PC-3 (cell line): ENCODE measurements around the gene VSTM4. TPM values are rescaled to one million over a fixed set of nuclear protein-coding genes. Genes with fewer than 3 reads are reported as not detected.

Experiments
- ATAC-seq: fragments of 200-7000 bp; cut with Tn5 transposase; 2 replicates; pipeline ENCODE4 v1.9.1; 2020; ENCODE audit warnings: mild to moderate bottlenecking, moderate library complexity
- BruUV-seq: library from RNA; stranded (reverse); fragments of 400-500 nt; replicated peaks from 2 replicates; lab custom pipeline; 2021; lab: Mats Ljungman, UMichigan
- CTCF ChIA-PET: fragments of 300-600 bp; sonication (Branson Sonifier 250); formaldehyde crosslinking; loops from one replicate; lab custom pipeline; 2022; ENCODE audit warnings: antibody characterized with exemption; lab: Charles Lee
- POLR2A ChIA-PET: fragments of 300-600 bp; sonication (Branson Sonifier 250); formaldehyde crosslinking; loops from one replicate; lab custom pipeline; 2022; ENCODE audit warnings: antibody characterized with exemption; ENCODE audit not compliant: unreplicated experiment; lab: Charles Lee
- DNase-seq: peaks from one replicate; pipeline ENCODE4 v3.0.0-alpha.2; 2015
- H2AFZ ChIP-seq: fragments of 300-600 bp; sonication (generic); 2 replicates; pipeline ENCODE4 v1.6.0; 2016; ENCODE audit warnings: antibody characterized with exemption, low read length
- H3F3A ChIP-seq: fragments of 300-600 bp; sonication (generic); one replicate; pipeline ENCODE4 v1.6.0; 2017; ENCODE audit warnings: antibody characterized with exemption, low read length, control low read depth, mild to moderate bottlenecking; ENCODE audit not compliant: unreplicated experiment
- H3K27ac ChIP-seq: fragments of 300-600 bp; sonication (generic); 2 replicates; pipeline ENCODE4 v1.5.1; 2016; ENCODE audit warnings: mild to moderate bottlenecking, low read length
- H3K27me3 ChIP-seq: fragments of 300-600 bp; sonication (generic); 2 replicates; pipeline ENCODE4 v1.6.1; 2016; ENCODE audit warnings: low read length, mixed read lengths
- H3K36me3 ChIP-seq: fragments of 300-600 bp; sonication (generic); 2 replicates; pipeline ENCODE4 v1.6.1; 2016; ENCODE audit warnings: low read depth, mixed run types, low read length, mixed read lengths
- H3K4me1 ChIP-seq: fragments of 300-600 bp; sonication (generic); 2 replicates; pipeline ENCODE4 v1.5.1; 2016; ENCODE audit warnings: low read length; ENCODE audit not compliant: insufficient read depth
- H3K4me2 ChIP-seq: fragments of 300-600 bp; sonication (generic); 2 replicates; pipeline ENCODE4 v1.6.0; 2016; ENCODE audit warnings: low read length
- H3K4me3 ChIP-seq: fragments of 300-600 bp; sonication (generic); 2 replicates; pipeline ENCODE4 v1.5.1; 2016; ENCODE audit warnings: mild to moderate bottlenecking, low read length, mixed read lengths
- H3K79me2 ChIP-seq: fragments of 300-600 bp; sonication (generic); 2 replicates; pipeline ENCODE4 v1.6.1; 2017; ENCODE audit warnings: low read length, mixed read lengths
- H3K9ac ChIP-seq: fragments of 300-600 bp; sonication (generic); 2 replicates; pipeline ENCODE4 v1.6.0; 2016; ENCODE audit warnings: mild to moderate bottlenecking, low read length
- H3K9me2 ChIP-seq: fragments of 300-600 bp; sonication (generic); replicated peaks from 2 replicates; pipeline ENCODE4 v1.6.1; 2016; ENCODE audit warnings: mixed run types, low read length, mixed read lengths
- H3K9me3 ChIP-seq: fragments of 300-600 bp; sonication (generic); 2 replicates; pipeline ENCODE4 v1.6.1; 2016; ENCODE audit warnings: low read length, mixed read lengths
- H4K20me1 ChIP-seq: fragments of 300-600 bp; sonication (generic); 2 replicates; pipeline ENCODE4 v1.6.1; 2016; ENCODE audit warnings: low read length, mixed read lengths
- EZH2 ChIP-seq: fragments of 300-600 bp; sonication (generic); IDR thresholded peaks from one replicate; pipeline ENCODE4 v1.6.1; 2017; ENCODE audit warnings: antibody characterized with exemption, mild to moderate bottlenecking, low read length; ENCODE audit not compliant: unreplicated experiment
- EZH2phosphoT487 ChIP-seq: fragments of 300-600 bp; sonication (generic); IDR thresholded peaks from 2 replicates; pipeline ENCODE4 v1.6.1; 2018; ENCODE audit warnings: mild to moderate bottlenecking, antibody characterized with exemption, low read length, borderline replicate concordance
- intact Hi-C: fragments of 100-400 bp; cut with micrococcal nuclease; formaldehyde crosslinking; loops from 2 replicates; pipeline ENCODE4 v1.9.0; 2023
- total RNA-seq: library from RNA; depleted of rRNA; stranded (reverse); fragments of >200 nt; gene quantifications from 2 replicates; pipeline ENCODE4 v1.2.3, GENCODE V29; 2014
- TF ChIP-seq, protein P1 (sequence below): fragments of 300-600 bp; sonication (generic); conservative IDR thresholded peaks from 2 replicates; pipeline ENCODE4 v1.5.1; 2017; ENCODE audit warnings: antibody characterized with exemption, low read depth, mild to moderate bottlenecking, low read length

The VSTM4 gene
- total RNA-seq, 1 experiment from 2014 or later, result not detected

DNA sequence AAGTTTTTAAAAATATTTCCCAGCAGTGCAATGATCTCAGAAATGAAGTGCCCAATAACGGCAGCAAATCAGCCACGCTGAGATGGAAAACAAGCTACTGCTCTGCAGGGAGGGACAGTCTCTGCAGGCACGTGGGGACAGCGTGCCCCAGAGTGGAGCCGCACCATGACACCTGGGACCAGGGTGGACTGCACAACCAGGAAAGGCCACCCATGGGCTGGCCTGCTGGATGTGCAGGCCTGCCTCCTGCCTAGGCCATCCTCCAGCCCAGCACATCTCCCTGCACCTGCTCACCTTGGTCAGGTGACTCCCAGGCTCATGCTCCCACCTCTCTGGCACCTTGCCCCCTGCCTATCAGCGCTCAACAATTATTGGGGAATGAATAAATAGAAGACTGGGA, 80.4 kb downstream of the VSTM4 start:
- Histone ChIP-seq H3F3A (no peaks in the 10 kb centered on the region), H3K9me3 (no peaks in the 10 kb centered on the region), H3K4me2 (no peak overlapping the region), H3K4me1 (peaks cover 7% of the 10 kb centered on the region), H4K20me1 (no peaks in the 10 kb centered on the region), H3K79me2 (no peaks in the 10 kb centered on the region), H3K36me3 (no peaks in the 10 kb centered on the region), H3K9ac (no peak overlapping the region), H3K27me3 (peaks cover 26% of the 10 kb centered on the region; the same call in 1 of the 2 replicates), H3K4me3 (no peak overlapping the region), H2AFZ (no peak overlapping the region), H3K27ac (no peak overlapping the region), H3K9me2 (no peaks in the 10 kb centered on the region)
- ChIA-PET POLR2A (no interaction called here), CTCF (no interaction called here)
- BruUV-seq, result no TSS peak
- TF ChIP-seq, protein P1, sequence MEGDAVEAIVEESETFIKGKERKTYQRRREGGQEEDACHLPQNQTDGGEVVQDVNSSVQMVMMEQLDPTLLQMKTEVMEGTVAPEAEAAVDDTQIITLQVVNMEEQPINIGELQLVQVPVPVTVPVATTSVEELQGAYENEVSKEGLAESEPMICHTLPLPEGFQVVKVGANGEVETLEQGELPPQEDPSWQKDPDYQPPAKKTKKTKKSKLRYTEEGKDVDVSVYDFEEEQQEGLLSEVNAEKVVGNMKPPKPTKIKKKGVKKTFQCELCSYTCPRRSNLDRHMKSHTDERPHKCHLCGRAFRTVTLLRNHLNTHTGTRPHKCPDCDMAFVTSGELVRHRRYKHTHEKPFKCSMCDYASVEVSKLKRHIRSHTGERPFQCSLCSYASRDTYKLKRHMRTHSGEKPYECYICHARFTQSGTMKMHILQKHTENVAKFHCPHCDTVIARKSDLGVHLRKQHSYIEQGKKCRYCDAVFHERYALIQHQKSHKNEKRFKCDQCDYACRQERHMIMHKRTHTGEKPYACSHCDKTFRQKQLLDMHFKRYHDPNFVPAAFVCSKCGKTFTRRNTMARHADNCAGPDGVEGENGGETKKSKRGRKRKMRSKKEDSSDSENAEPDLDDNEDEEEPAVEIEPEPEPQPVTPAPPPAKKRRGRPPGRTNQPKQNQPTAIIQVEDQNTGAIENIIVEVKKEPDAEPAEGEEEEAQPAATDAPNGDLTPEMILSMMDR, result no peak
- TF ChIP-seq EZH2phosphoT487, result no peak
- TF ChIP-seq EZH2, result no peak
- intact Hi-C loops, result no loop called here
- DNase-seq (no peak), ATAC-seq (no peak)

- Histone ChIP-seq H3K9me2 (no peaks in the 10 kb centered on the region), H3K4me3 (no peak overlapping the region), H3K27ac (no peak overlapping the region), H3K4me1 (peaks cover 7% of the 10 kb centered on the region), H3K27me3 (peaks cover 34% of the 10 kb centered on the region; the same call in 1 of the 2 replicates), H3K9ac (no peak overlapping the region), H4K20me1 (no peaks in the 10 kb centered on the region), H3K79me2 (no peaks in the 10 kb centered on the region), H3K4me2 (no peak overlapping the region), H2AFZ (no peak overlapping the region), H3K36me3 (no peaks in the 10 kb centered on the region), H3F3A (no peaks in the 10 kb centered on the region), H3K9me3 (no peaks in the 10 kb centered on the region)
- DNase-seq (no peak), ATAC-seq (no peak)
- BruUV-seq, result no TSS peak
- POLR2A ChIA-PET, result no interaction called here
- intact Hi-C loops, result no loop called here
- CTCF ChIA-PET, result no interaction called here
- TF ChIP-seq EZH2, result no peak
Observed at GRCh38 chr10:49033939-49034338, 81.4 kb downstream of the VSTM4 start.

- BruUV-seq, result no TSS peak
- intact Hi-C loops, result no loop called here
- no peak for DNase-seq
- Histone ChIP-seq H3F3A (no peaks in the 10 kb centered on the region), H3K4me1 (no peaks in the 10 kb centered on the region), H3K9me3 (no peaks in the 10 kb centered on the region), H3K27ac (no peak overlapping the region), H2AFZ (no peak overlapping the region), H3K36me3 (no peaks in the 10 kb centered on the region), H3K79me2 (no peaks in the 10 kb centered on the region), H3K27me3 (peaks cover 77% of the 10 kb centered on the region), H3K4me3 (no peak overlapping the region), H3K4me2 (no peak overlapping the region), H3K9me2 (no peaks in the 10 kb centered on the region), H3K9ac (no peak overlapping the region), H4K20me1 (no peaks in the 10 kb centered on the region)
- CTCF ChIA-PET, result no interaction called here
- no peak for ATAC-seq
- POLR2A ChIA-PET, result no interaction called here
- TF ChIP-seq EZH2 (no peak), EZH2phosphoT487 (no peak)
- TF ChIP-seq, protein P1, result no peak
Observed at GRCh38 chr10:49029666-49030065, 85.7 kb downstream of the VSTM4 start.
